ENCODE results near the gene ENAM.

DNA sequence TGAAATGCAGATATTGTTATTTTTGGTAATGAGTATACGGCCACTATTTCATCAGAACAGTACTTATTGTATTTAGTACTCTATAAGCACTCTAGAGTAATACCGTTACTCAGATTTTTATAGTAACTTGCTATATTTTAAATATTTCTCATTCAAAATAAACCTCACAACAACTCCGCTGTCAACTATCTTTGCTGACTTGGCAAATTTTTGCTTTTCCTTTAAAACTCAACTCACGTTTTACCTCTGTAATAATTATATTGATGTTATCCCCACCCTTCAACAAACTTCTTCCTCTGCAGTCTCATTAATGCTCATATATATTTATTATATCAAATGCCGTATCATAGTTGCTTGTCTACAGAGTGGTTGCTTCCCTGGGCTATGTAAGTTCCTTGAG, 28.8 kb downstream of the ENAM start:
- TF ChIP-seq EZH2 (IDR thresholded peaks at IDR 0.05; ENCODE audit: borderline replicate concordance, control insufficient read depth, low read depth, low read length) (no peak), POLR2A (IDR thresholded peaks at IDR 0.05; ENCODE audit: low read depth, low read length) (no peak), CEBPB (IDR thresholded peaks at IDR 0.05; ENCODE audit: borderline replicate concordance in 1 of 2, low read depth in 2 of 2, low read length in 2 of 2) (no peak), YY1 (IDR thresholded peaks at IDR 0.05; ENCODE audit: low read depth, low read length) (no peak)
- TF ChIP-seq, protein P1, sequence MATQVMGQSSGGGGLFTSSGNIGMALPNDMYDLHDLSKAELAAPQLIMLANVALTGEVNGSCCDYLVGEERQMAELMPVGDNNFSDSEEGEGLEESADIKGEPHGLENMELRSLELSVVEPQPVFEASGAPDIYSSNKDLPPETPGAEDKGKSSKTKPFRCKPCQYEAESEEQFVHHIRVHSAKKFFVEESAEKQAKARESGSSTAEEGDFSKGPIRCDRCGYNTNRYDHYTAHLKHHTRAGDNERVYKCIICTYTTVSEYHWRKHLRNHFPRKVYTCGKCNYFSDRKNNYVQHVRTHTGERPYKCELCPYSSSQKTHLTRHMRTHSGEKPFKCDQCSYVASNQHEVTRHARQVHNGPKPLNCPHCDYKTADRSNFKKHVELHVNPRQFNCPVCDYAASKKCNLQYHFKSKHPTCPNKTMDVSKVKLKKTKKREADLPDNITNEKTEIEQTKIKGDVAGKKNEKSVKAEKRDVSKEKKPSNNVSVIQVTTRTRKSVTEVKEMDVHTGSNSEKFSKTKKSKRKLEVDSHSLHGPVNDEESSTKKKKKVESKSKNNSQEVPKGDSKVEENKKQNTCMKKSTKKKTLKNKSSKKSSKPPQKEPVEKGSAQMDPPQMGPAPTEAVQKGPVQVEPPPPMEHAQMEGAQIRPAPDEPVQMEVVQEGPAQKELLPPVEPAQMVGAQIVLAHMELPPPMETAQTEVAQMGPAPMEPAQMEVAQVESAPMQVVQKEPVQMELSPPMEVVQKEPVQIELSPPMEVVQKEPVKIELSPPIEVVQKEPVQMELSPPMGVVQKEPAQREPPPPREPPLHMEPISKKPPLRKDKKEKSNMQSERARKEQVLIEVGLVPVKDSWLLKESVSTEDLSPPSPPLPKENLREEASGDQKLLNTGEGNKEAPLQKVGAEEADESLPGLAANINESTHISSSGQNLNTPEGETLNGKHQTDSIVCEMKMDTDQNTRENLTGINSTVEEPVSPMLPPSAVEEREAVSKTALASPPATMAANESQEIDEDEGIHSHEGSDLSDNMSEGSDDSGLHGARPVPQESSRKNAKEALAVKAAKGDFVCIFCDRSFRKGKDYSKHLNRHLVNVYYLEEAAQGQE (IDR thresholded peaks at IDR 0.05; ENCODE audit: low read depth, low read length), result no peak
- TF ChIP-seq, protein P2, sequence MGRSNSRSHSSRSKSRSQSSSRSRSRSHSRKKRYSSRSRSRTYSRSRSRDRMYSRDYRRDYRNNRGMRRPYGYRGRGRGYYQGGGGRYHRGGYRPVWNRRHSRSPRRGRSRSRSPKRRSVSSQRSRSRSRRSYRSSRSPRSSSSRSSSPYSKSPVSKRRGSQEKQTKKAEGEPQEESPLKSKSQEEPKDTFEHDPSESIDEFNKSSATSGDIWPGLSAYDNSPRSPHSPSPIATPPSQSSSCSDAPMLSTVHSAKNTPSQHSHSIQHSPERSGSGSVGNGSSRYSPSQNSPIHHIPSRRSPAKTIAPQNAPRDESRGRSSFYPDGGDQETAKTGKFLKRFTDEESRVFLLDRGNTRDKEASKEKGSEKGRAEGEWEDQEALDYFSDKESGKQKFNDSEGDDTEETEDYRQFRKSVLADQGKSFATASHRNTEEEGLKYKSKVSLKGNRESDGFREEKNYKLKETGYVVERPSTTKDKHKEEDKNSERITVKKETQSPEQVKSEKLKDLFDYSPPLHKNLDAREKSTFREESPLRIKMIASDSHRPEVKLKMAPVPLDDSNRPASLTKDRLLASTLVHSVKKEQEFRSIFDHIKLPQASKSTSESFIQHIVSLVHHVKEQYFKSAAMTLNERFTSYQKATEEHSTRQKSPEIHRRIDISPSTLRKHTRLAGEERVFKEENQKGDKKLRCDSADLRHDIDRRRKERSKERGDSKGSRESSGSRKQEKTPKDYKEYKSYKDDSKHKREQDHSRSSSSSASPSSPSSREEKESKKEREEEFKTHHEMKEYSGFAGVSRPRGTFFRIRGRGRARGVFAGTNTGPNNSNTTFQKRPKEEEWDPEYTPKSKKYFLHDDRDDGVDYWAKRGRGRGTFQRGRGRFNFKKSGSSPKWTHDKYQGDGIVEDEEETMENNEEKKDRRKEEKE (IDR thresholded peaks at IDR 0.05), result no peak

All from GM12878 (cell line).